ENCODE measurements around the gene TRPV4.
"Not testable (repeated sequence)": the region's sequence is repeated elsewhere in the genome, so short reads cannot be mapped to it uniquely, and the experiment has no call there.

Gene TRPV4

GRCh38 chr12:109858764-109859163 lies 25.6 kb upstream of the TRPV4 start:
- no peak for DNase-seq

GRCh38 chr12:109857715-109858114 lies 24.5 kb upstream of the TRPV4 start:
- DNase-seq, result no peak

GRCh38 chr12:109855377-109855776 lies 22.2 kb upstream of the TRPV4 start:
- no peak for DNase-seq

- DNase-seq, result not testable (repeated sequence)
These were observed 17.3 kb upstream of the TRPV4 start for GRCh38 chr12:109850518-109850917.

GRCh38 chr12:109847142-109847735 lies 14.0 kb upstream of the TRPV4 start:
- DNase-seq, result no peak

GRCh38 chr12:109845824-109846205 lies 12.6 kb upstream of the TRPV4 start:
- DNase-seq, result no peak

GRCh38 chr12:109844983-109845823 lies 12.0 kb upstream of the TRPV4 start:
- peak; percentile 92 for DNase-seq

GRCh38 chr12:109844091-109844490 lies 10.9 kb upstream of the TRPV4 start:
- no peak for DNase-seq

- DNase-seq, result no peak
These were observed 8.8 kb upstream of the TRPV4 start for GRCh38 chr12:109842021-109842420.

GRCh38 chr12:109841356-109841755 lies 8.2 kb upstream of the TRPV4 start:
- no peak for DNase-seq

GRCh38 chr12:109840305-109841074 lies 7.3 kb upstream of the TRPV4 start:
- peak; percentile 39 for DNase-seq

- no peak for DNase-seq
These were observed 6.2 kb upstream of the TRPV4 start for GRCh38 chr12:109839444-109839843.

- peak; percentile 33 for DNase-seq
These were observed 3.7 kb upstream of the TRPV4 start for GRCh38 chr12:109836916-109837315.

- no peak for DNase-seq
These were observed 2.6 kb upstream of the TRPV4 start for GRCh38 chr12:109835827-109836226.

GRCh38 chr12:109832541-109833306 lies 474 bp downstream of the TRPV4 start:
- no peak for DNase-seq

GRCh38 chr12:109831929-109832328 lies 1.3 kb downstream of the TRPV4 start:
- DNase-seq, result no peak

GRCh38 chr12:109831365-109831764 lies 1.8 kb downstream of the TRPV4 start:
- no peak for DNase-seq

GRCh38 chr12:109830718-109831117 lies 2.5 kb downstream of the TRPV4 start:
- DNase-seq, result no peak

- no peak for DNase-seq
These were observed 2.9 kb downstream of the TRPV4 start for GRCh38 chr12:109830267-109830666.

GRCh38 chr12:109829667-109830066 lies 3.5 kb downstream of the TRPV4 start:
- DNase-seq, result no peak

GRCh38 chr12:109828754-109829511 lies 4.3 kb downstream of the TRPV4 start:
- no peak for DNase-seq
